Uterus (tissue), 2 donors: Measurements from ENCODE around the gene GALNT7.

ENCODE experiments used
- CTCF ChIP-seq, 4 experiments: fragments of 200-600 bp in 2 of 4; fragments of 450-650 bp in 2 of 4; sonication (generic) in 2 of 4; IDR thresholded peaks; one replicate each; pipeline ENCODE4 v1.5.1; 2016 to 2019; ENCODE audit warnings: antibody characterized with exemption in 4 of 4, mild to moderate bottlenecking in 2 of 4, moderate library complexity in 1 of 4
- POLR2A ChIP-seq, 2 donors: fragments of 450-650 bp; IDR thresholded peaks; one replicate each; pipeline ENCODE4 v1.6.1; 2016; ENCODE audit warnings: antibody characterized with exemption in 2 of 2, mild to moderate bottlenecking in 1 of 2, moderate library complexity in 1 of 2

- TF ChIP-seq CTCF (IDR thresholded peaks at IDR 0.05) (no peak), POLR2A (IDR thresholded peaks at IDR 0.05) (no peak)
These were observed 55.1 kb downstream of the GALNT7 start for GRCh38 chr4:173223743-173224142.
